DMS53 (cell line): ENCODE results near the gene KCNC1.

Experiments
- DNase-seq: peaks from one replicate; lab custom pipeline; 2025; lab: John Stamatoyannopoulos, UW

KCNC1 gene

DNA sequence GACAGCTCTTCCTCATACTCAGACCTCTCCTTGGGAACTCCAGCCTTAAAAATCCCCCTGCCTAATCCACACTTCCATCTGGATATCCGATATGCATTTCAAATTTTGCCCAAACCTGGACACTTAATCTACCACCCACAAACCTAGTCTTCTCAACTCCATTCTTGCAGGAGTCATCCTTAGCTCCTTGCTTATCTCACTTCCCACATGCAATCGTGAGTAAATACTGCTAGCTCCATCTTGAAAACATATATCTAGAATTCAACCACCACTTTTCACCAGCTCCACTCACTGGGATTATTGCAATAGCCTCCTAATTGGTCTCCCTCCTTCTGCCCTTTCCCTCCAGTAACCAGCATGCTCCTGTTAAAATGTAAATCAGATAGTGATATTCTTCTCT lies 17.8 kb upstream of the KCNC1 start:
- DNase-seq, result no peak

DNA sequence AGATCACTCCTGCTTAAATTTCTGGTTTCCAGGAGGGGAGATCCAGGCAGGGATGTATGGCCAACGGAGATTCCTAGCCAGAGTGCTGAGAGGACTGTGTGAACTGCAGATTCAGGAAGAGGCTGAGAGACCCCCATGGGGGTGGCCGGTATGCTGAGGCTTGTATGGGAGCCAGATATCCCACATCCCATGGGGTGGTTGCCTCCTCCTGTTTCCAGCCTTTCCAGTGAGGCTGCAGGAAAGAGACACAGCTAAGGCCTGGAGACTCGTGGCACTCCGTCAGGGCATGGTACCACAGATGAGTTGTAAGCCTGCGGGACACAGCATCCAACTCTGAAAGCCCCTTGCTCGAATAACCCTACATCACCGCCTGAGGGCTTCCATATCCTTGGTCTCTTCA lies 16.6 kb upstream of the KCNC1 start:
- no peak for DNase-seq

DNA sequence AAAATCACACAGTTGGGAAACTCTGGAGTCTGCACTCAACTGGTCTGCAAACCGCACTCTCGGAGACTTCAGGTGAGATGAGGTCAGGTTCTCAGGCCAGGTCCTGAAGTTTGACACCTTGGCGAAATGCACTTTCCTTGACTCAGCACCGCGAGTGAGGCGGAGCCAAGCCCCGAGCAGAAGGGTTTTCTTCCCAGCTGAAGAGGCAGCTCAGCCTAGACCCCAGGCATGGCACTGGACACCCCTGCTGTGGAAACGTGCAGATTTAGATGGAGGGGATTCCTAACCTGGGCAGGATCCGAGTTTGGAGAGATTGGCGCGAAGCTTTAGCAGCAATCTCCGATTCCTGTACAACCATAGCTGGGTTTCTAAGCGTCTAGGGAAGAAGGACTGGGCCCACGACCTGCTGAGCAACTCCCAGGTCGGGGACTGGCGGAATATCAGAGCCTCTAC lies 16.0 kb upstream of the KCNC1 start:
- DNase-seq, result no peak

DNA sequence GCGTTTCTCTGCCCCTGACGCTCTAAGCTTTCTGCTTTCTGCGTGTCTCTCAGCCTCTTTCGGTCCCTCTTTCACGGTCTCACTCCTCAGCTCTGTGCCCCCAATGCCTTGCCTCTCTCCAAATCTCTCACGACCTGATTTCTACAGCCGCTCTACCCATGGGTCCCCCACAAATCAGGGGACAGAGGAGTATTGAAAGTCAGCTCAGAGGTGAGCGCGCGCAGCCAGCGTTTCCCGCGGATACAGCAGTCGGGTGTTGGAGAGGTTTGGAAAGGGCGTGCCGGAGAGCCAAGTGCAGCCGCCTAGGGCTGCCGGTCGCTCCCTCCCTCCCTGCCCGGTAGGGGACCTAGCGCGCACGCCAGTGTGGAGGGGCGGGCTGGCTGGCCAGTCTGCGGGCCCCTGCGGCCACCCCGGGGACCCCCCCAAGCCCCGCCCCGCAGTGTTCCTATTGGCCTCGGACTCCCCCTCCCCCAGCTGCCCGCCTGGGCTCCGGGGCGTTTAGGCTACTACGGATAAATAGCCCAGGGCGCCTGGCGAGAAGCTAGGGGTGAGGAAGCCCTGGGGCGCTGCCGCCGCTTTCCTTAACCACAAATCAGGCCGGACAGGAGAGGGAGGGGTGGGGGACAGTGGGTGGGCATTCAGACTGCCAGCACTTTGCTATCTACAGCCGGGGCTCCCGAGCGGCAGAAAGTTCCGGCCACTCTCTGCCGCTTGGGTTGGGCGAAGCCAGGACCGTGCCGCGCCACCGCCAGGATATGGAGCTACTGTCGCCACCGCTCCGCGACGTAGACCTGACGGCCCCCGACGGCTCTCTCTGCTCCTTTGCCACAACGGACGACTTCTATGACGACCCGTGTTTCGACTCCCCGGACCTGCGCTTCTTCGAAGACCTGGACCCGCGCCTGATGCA lies 15.3 kb upstream of the KCNC1 start, which contains the start of gene MYOD1:
Gene MYOD1 (plus strand): TSS at position 544 of the 910 bp plus-strand sequence. CDS start 212 bp downstream, at position 756.
- peak; percentile 70 for DNase-seq

DNA sequence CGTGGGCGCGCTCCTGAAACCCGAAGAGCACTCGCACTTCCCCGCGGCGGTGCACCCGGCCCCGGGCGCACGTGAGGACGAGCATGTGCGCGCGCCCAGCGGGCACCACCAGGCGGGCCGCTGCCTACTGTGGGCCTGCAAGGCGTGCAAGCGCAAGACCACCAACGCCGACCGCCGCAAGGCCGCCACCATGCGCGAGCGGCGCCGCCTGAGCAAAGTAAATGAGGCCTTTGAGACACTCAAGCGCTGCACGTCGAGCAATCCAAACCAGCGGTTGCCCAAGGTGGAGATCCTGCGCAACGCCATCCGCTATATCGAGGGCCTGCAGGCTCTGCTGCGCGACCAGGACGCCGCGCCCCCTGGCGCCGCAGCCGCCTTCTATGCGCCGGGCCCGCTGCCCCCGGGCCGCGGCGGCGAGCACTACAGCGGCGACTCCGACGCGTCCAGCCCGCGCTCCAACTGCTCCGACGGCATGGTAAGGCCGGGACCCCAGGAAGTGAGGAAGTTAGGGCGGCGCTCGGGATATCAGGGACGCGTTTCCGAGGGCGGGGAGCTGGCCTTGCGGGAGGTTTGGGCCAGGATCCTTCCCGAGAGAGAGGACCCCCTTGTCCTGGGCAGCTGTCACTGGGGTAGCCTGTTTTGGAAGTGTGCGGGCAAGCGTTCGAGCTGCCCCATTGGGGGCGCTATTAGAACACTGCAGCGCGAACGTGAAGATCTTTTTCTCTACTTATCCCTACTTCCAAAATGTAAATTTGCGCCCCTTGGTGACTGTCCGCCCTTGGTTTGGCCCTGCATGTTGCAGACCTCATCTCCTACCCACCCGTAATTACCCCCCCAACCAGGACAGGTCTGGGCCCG lies 14.4 kb upstream of the KCNC1 start:
- peak; percentile 53 for DNase-seq

DNA sequence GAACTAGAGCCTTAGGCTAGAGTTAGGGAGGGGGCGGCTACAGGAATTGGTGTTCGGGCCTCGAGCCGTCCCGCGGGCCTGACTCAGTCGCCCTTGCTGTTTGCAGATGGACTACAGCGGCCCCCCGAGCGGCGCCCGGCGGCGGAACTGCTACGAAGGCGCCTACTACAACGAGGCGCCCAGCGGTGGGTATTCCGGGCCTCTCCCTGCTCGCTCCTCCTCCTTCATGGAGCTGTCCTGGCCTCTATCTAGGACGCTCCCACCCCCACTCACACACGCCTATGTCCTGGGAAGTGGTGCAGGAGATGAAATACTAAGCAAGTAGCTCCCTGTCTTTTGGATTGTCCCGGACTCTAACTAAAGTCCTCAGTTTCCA lies 13.8 kb upstream of the KCNC1 start:
- DNase-seq, result peak; percentile 72

DNA sequence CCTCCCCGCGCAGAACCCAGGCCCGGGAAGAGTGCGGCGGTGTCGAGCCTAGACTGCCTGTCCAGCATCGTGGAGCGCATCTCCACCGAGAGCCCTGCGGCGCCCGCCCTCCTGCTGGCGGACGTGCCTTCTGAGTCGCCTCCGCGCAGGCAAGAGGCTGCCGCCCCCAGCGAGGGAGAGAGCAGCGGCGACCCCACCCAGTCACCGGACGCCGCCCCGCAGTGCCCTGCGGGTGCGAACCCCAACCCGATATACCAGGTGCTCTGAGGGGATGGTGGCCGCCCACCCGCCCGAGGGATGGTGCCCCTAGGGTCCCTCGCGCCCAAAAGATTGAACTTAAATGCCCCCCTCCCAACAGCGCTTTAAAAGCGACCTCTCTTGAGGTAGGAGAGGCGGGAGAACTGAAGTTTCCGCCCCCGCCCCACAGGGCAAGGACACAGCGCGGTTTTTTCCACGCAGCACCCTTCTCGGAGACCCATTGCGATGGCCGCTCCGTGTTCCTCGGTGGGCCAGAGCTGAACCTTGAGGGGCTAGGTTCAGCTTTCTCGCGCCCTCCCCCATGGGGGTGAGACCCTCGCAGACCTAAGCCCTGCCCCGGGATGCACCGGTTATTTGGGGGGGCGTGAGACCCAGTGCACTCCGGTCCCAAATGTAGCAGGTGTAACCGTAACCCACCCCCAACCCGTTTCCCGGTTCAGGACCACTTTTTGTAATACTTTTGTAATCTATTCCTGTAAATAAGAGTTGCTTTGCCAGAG lies 13.2 kb upstream of the KCNC1 start:
- DNase-seq, result peak; percentile 73

DNA sequence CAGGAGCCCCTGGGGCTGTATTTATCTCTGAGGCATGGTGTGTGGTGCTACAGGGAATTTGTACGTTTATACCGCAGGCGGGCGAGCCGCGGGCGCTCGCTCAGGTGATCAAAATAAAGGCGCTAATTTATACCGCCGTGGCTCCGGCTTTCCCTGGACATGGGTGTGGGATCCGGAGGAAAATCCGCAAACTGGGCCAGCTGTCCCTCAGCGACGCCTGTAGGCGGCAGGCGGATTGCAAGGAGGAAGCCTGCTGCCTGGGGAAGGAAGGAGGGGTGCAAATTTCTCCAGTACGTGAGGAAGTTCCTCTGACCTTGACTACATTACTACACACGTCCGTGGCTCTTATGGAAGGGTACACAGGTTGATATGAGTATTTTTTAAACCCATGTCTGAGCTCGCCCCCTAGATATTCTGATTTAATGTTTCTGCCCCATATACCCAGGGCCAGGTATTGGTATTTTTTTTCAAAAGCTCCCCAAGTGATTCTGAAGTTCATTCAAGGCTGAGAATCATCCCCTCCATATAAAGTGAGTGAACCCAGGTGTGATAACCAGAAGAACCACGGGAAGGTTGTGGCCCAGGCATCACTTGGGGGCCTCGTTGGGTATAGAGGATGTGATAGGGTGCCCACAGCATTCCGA lies 12.5 kb upstream of the KCNC1 start:
- DNase-seq, result peak; percentile 88

DNA sequence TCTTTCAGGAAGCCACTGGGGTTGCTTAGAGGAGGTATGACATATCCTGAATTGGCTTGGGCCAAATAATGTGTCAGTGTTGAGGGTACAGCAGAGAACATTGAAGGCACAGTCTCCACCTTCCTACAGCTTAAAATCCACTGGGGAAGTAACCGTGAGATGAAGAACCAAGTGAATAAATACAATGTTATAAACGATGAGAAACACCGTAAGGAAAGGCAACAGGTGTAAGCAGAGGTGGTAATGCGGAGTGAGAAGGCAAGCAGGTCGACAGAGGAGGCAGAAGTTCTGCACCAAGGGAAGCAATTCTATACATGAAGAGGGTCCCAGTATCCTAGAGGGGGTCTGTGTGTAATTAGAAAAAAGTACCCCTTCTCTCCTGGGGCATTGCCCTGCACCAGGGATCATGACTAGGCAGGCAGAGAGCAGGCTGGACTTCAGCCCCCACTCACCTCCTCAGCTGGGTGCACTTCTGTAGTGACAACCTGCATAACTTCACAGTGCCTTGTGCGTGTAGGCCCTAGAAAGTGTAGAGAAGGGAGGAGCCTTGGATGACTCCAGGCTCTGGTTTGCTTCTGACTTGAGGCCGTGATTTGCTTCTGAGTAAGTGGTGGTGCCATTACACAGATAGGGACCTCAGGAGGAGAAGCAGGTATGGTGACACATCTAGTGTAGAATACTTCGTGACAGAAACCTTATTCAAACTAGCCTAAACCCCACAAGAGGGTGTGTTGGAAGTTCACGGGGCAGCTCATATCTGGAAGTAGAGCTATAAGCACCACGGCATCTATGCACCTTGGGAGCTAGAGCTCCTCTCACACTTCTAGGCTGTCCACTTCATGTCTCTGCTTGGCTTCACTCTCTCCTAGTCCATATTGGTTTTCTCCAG lies 10.3 kb upstream of the KCNC1 start:
- DNase-seq, result no peak

DNA sequence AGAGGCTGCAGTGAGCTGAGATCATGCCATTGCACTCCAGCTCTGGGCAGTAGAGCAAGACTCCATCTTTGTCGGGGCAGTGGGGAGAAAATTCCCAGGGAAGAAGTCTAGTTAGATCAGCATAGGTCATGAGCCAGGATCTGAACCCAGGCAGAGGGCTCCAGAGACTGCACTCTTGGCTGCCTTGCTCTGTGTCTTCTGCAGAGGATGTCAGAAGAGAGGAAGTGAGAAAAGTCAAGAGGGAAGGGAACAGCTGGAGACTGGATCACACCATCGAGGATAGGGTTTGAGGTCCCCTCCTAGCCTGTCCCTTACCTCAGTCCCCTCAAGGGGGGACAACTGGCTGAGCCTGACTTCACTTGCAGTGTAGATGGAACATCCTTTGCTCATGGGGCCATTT lies 9.4 kb upstream of the KCNC1 start:
- DNase-seq, result no peak

DNA sequence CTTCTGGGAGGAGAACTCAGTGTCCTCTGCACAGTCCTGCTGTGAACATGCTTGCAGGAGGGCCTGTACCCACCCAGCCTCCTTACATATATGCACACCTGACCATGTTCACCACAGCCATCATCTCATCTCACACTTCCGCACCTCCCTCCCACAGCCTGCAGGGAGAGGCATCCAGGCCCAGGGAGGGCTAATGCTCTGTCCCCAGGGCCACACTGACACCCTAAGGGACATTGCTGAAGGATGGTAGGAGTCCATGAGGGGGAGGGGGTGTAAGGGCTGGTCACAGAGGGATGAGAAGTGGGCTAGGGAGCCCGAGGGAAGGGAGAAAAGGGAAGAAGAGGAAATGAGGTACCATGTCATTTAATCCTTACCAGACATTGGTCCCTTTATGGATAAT lies 4.4 kb upstream of the KCNC1 start:
- DNase-seq, result no peak

DNA sequence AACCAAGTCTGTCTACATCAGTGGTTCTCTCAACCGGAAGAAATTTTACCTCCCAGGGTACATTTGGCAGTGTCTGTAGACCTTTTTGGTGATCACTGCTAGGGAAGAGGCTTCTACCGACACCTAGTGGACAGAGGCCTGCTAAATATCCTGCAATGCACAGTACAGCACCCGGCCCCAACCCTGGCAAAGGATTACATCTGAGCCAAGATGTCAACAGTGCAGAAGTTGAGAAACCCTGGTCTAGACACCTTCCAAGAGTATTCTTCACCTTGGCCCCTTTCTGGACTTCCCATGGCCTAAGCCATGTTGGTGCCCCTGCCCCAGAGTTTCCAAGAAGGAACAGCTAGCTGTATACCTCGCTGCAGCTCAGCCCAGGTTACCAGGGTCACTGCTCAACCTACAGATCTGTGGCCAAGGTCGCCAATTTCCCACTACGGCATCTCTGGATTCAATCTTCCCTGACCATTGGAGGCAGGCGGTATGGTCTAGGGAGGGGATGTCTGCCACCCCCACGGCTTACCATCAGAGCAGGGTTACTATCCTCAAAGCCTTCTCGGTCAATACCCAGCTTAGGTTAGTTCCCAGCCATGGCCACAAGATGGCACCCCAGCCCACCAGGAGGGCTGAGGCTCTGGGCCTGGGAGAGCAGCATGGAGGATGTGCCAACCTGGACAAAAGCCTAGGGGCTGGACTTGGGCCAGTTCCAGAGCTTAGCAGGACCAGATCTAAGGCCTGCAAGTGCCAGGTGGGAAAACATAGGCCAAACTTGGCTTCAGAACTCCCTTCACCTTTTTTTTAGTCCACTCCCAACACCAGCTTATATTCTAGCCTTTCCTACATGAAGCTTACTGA lies 3.7 kb upstream of the KCNC1 start:
- DNase-seq, result peak; percentile 97

DNA sequence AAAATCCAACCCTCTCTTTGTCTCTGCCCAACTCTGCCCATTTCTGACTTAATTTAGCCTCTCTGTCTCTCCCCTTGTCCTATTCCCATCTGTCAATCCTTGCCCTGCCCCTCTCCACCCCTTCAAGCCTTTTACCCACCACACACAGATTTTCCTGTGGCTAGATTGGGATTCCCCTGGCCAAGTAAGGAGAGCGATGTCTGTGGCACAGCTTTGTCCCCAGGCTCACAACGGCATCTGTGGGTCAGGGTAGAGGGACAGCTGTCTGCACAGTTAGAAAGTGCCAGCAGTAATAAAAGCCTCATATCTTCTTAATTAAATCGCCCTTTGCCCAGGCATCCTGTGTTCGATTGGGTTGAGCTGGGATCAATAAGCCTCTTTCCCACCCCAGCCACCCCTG lies 1.3 kb upstream of the KCNC1 start:
- no peak for DNase-seq

DNA sequence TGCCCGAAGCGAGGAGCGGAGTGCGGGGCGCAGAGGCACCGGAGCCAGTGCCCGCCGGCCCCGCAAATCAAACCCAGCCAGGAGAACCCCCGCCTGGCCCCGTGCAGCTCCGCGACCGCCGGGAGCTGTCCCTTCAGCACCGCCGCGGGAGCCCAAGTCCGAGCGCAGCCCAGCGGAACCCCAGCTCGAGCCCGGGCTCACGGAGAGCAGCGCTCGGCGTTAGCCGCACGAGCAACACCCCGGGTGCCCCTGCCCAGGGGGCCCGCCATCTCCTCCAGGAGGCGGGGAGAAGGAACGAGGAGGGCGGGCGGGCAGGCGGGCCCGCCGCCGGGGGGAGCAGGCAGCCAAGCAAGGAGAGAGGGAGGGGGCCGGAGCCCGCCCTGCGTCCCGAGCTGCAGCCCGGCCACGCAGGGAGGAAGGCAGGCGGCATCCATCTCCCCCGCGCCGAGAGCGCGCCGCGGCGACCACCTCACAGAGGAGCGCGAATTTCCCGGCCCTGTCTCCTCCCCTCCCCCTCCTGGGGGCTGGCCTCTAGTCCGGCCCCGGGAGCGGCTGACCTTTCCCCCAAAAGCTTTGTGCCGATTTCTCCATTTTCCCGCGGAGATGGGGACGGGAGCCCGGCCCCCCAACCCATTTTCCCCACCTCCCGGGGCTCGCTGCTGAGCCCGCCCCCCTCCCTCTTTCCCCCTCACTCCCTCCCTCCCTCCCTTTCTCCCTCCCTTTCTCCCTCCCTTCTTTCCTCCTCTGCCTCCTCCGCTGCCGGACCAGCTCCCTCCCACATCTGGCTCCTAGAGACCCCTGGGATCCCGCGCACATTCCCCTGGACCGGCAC lies 621 bp downstream of the KCNC1 start:
- DNase-seq, result peak; percentile 75

DNA sequence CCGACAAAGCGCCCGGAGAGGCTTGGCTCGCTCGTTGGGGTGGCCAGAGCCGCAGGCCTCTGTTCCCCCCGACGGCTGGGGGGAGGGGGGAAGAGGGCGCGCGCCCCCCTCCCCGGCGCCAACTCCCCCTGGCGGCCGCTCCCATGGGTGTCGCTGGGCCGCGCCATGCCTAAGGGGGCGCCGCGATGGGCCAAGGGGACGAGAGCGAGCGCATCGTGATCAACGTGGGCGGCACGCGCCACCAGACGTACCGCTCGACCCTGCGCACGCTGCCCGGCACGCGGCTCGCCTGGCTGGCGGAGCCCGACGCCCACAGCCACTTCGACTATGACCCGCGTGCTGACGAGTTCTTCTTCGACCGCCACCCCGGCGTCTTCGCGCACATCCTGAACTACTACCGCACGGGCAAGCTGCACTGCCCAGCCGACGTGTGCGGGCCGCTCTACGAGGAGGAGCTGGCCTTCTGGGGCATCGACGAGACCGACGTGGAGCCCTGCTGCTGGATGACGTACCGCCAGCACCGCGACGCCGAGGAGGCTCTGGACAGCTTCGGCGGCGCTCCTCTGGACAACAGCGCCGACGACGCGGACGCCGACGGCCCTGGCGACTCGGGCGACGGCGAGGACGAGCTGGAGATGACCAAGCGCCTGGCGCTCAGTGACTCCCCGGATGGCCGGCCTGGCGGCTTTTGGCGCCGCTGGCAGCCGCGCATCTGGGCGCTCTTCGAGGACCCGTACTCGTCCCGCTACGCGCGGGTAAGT lies 1.4 kb downstream of the KCNC1 start:
- peak; percentile 48 for DNase-seq

DNA sequence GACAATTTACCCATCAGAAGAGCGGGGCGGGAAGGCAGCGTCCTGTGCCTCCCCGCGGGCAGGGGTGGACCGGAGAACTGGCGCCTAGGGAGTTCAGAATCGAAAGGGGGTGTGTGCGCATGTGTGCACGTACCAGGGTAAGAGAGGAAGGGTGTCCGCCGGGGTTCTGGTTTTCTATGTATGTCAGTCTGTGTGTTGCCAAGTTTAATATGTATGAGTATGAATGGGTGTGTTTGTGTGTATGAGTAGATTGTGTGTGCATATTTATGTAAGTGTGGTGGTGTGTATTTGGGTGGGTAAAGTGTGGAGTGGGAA lies 2.0 kb downstream of the KCNC1 start:
- no peak for DNase-seq

DNA sequence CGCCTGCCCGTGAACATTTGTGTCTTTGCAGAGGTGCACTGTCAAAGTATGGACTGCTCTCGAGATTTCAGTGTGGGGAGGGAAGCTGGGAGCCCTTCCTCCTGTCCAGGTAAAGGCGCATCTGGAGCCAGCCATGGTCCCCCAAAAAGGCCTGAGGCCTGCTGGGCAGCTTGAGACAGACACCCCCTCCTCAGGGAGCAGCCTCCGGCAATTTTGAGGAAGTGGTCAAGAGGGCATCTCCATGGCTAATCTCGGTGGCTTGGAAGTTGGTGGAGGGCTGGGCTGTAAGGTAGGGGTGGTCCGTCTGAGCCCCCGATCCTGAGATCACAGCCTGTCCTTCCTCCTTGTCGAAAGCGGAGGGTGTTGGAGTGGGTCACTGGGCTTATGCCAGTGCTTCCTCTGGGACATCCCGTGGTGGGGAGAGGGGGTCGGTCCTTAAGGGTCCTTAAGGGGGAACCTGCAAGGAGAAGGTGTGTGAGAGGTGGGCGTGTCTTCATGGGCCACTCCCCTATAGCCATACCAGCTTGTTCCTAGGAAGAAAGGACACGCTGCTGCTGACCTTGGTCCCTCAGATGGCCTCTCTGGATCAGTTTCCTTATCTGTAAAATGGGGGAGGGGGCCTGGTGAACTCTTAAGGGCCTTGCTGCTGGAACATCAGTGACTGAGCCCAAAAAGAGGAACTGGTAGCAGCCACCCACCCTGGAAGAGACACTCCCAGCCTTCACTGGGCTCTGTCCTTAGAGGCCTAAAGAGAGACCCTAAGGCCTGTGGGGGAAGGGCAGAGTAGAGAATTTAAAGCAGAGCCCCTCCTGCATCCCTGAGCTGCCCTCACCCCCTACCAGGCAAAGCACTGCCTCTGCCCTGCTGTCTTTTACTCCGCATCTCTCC lies 2.6 kb downstream of the KCNC1 start:
- DNase-seq, result no peak
